Esophagus squamous epithelium (tissue), 5 donors: ENCODE results near the gene EFCAB6. TPM values are rescaled to one million over a fixed set of nuclear protein-coding genes. Genes with fewer than 3 reads are reported as not detected.

Experiments
- DNase-seq: peaks from one replicate; lab custom pipeline; 2025; lab: John Stamatoyannopoulos, UW
- H3K27ac ChIP-seq, 4 donors: fragments of 200-600 bp; sonication (generic); one replicate each; pipeline ENCODE4 v1.5.1; 2016 to 2019; ENCODE audit warnings: mild to moderate bottlenecking in 1 of 4
- H3K27me3 ChIP-seq, 4 donors: fragments of 200-600 bp; sonication (generic); 1 replicate in 3 of 4; 2 replicates in 1 of 4; pipeline versions ENCODE4 v1.5.1 to v1.6.0; 2017 to 2021; ENCODE audit warnings: antibody characterized with exemption in 1 of 4
- H3K36me3 ChIP-seq, 3 donors: fragments of 200-600 bp; sonication (generic); one replicate each; pipeline ENCODE4 v1.5.1; 2016 to 2019
- H3K4me1 ChIP-seq, 3 donors: fragments of 200-600 bp; sonication (generic); one replicate each; pipeline ENCODE4 v1.5.1; 2017 to 2019
- H3K4me3 ChIP-seq, 4 donors: fragments of 200-600 bp; sonication (generic); 1 replicate in 3 of 4; 2 replicates in 1 of 4; pipeline ENCODE4 v1.5.1; 2016 to 2019; ENCODE audit warnings: mild to moderate bottlenecking in 2 of 4, moderate library complexity in 1 of 4
- H3K9me3 ChIP-seq, 3 donors: fragments of 200-600 bp; sonication (generic); one replicate each; pipeline ENCODE4 v1.5.1; 2016 to 2019
- POLR2A ChIP-seq, 4 donors: fragments of 450-650 bp; IDR thresholded peaks; one replicate each; pipeline ENCODE4 v1.6.1; 2017; ENCODE audit warnings: antibody characterized with exemption in 4 of 4, mild to moderate bottlenecking in 4 of 4, moderate library complexity in 3 of 4
- WGBS, 2 donors: methylation state at CpG; one replicate each; pipeline ENCODE4 v1.1.5; 2018; 5-methylcytosine and 5-hydroxymethylcytosine counted together
- intact Hi-C: fragments of 100-400 bp; cut with DNase I; formaldehyde crosslinking; loops from one replicate; pipeline ENCODE4 v1.15.0; 2022
- total RNA-seq, 4 donors: library from RNA; depleted of rRNA; stranded (reverse); fragments of >200 nt; gene quantifications; one replicate each; pipeline ENCODE4 v1.1.0, GENCODE V29; 2016
- TF ChIP-seq, protein P1 (sequence below), 6 experiments: fragments of 450-650 bp in 4 of 6; fragments of 200-600 bp in 2 of 6; sonication (generic) in 2 of 6; IDR thresholded peaks; one replicate each; pipeline ENCODE4 v1.5.1; 2016 to 2019; ENCODE audit warnings: antibody characterized with exemption in 6 of 6, mild to moderate bottlenecking in 4 of 6, moderate library complexity in 4 of 6
- donor health status: DM: yes; HTN: yes; CAD: no.

Gene EFCAB6
- total RNA-seq, 4 donors from 2014 or later = 0.22 to 1.5 (median 0.90) TPM

DNA sequence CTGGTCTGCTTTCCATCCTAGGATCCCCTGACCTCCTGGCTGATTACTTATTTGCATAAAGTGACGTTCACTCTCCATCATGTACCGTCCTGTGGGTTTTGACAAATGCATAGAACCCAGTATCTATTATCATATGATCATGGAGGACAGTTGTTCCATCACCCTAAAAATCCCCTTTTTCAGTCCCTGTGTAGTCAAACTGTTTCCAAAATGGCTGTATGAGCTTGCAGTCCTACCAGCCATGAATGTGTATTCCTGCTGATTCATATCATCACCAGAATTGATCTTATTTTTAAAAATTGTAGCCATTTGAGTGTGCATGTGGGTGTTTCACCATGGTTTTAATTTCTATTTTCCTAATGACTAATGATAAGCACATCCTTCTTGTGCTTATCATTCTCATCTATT lies 291.5 kb downstream of the EFCAB6 start:
- Histone ChIP-seq H3K9me3 (no peaks in the 10 kb centered on the region), H3K27ac (no peak overlapping the region), H3K4me1 (peaks cover 0 to 5% (median 0%) of the 10 kb centered on the region in 3 donors), H3K36me3 (no peaks in the 10 kb centered on the region), H3K27me3 (peaks cover 0 to 16% (median 0%) of the 10 kb centered on the region in 4 donors), H3K4me3 (no peak overlapping the region)
- intact Hi-C loops = no loop called here
- no peak for DNase-seq
- TF ChIP-seq, protein P1, sequence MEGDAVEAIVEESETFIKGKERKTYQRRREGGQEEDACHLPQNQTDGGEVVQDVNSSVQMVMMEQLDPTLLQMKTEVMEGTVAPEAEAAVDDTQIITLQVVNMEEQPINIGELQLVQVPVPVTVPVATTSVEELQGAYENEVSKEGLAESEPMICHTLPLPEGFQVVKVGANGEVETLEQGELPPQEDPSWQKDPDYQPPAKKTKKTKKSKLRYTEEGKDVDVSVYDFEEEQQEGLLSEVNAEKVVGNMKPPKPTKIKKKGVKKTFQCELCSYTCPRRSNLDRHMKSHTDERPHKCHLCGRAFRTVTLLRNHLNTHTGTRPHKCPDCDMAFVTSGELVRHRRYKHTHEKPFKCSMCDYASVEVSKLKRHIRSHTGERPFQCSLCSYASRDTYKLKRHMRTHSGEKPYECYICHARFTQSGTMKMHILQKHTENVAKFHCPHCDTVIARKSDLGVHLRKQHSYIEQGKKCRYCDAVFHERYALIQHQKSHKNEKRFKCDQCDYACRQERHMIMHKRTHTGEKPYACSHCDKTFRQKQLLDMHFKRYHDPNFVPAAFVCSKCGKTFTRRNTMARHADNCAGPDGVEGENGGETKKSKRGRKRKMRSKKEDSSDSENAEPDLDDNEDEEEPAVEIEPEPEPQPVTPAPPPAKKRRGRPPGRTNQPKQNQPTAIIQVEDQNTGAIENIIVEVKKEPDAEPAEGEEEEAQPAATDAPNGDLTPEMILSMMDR (IDR thresholded peaks at IDR 0.05) = no peak
- no peak for TF ChIP-seq POLR2A (IDR thresholded peaks at IDR 0.05)
- WGBS, 2 donors = 44 to 79% methylated on average over 2 of the region's 2 CpGs

DNA sequence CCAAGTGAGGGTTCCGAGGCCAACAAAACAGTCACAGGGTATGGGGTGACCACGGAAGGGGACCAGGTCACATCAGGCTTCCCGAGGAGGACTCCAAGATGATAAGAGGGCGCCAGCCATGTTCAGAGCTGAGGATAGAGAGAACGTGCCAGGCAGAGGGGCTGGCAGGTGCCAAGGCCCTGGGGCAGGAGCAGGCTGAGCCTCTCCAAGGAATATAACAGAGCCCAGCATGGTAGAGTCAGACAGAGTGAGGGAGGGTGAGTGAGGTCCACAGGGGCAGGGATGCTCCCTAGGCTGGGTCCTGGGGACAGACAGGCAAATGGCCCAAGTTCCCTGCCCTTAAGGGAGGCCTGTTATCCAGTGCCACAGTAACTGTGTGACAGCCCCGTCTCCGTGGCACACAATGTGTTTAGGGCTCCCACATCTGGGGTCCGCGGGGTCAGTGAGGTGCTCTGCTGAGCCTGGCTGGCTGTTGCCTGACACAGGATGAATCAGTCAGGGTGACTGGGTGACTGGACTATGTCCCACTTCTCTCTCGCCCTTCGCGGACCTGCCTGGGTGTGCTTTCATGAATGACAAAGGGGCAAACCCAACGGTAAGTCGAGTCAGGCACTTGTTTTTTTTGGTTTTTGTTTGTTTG lies 295.0 kb downstream of the EFCAB6 start:
- TF ChIP-seq, protein P1 (IDR thresholded peaks at IDR 0.05) = no peak
- no peak for TF ChIP-seq POLR2A (IDR thresholded peaks at IDR 0.05)
- Histone ChIP-seq H3K36me3 (no peaks in the 10 kb centered on the region), H3K27me3 (peaks cover 0 to 28% (median 0%) of the 10 kb centered on the region in 4 donors), H3K4me3 (no peak overlapping the region), H3K9me3 (no peaks in the 10 kb centered on the region), H3K27ac (no peak overlapping the region), H3K4me1 (peaks cover 0 to 5% (median 0%) of the 10 kb centered on the region in 3 donors)
- 71 to 82% methylated on average over 11 to 14 of the region's 14 CpGs for WGBS, 2 donors
- no peak for DNase-seq
- intact Hi-C loops = no loop called here

DNA sequence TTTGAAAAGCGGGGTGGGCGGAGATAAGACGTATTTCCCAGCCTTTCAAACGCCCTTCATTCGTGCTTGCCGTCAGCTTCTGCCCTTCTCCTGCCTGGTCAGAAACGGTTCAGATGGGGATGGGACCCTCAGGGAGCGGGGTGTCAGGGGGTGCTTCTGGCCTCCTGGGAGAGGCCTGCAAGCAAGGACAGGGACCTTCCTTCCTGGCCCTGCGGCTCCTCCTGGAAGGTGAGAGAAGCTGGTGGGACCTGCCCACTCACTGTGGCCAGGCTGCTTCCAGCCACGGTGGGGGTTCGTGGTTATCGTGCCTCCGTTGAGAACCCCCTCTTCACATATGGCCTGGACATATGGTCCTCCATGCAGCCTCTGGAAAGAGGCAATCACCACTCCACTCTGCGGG lies 295.7 kb downstream of the EFCAB6 start:
- peaks cover 0 to under 1% (median 0%) of the 10 kb centered on the region in 3 donors for H3K4me1 ChIP-seq
- H3K27ac ChIP-seq = no peak overlapping the region
- peaks cover 0 to 28% (median 0%) of the 10 kb centered on the region in 4 donors for H3K27me3 ChIP-seq
- H3K9me3 ChIP-seq = no peaks in the 10 kb centered on the region
- no peak overlapping the region for H3K4me3 ChIP-seq
- DNase-seq = no peak
- 70 to 71% methylated on average over 7 to 10 of the region's 14 CpGs for WGBS, 2 donors
- intact Hi-C loops = no loop called here
- TF ChIP-seq, protein P1 (IDR thresholded peaks at IDR 0.05) = no peak
- TF ChIP-seq POLR2A (IDR thresholded peaks at IDR 0.05) = no peak
- no peaks in the 10 kb centered on the region for H3K36me3 ChIP-seq

DNA sequence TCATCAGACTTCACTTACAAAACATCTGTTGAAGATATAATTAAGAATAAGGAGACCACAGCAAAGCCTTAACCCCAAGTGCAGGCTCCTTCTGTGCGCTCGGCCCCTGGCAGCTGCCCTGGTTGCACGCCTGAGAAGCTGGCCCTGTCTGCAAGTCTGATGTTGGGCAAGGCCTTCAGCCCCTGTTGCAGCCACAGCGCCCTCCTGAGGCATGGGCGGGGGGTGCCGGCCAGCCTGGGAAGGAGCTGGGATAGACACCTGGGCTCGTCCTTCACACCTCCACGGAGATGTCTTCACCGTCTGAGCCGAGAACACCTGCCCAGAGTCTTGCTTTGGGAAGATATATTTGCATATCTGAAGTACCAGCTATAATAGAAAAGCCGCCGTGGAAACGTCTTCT lies 296.2 kb downstream of the EFCAB6 start:
- Histone ChIP-seq H3K36me3 (no peaks in the 10 kb centered on the region), H3K4me3 (no peak overlapping the region), H3K9me3 (no peaks in the 10 kb centered on the region), H3K27ac (no peak overlapping the region), H3K4me1 (no peaks in the 10 kb centered on the region), H3K27me3 (peaks cover 0 to 28% (median 0%) of the 10 kb centered on the region in 4 donors)
- TF ChIP-seq POLR2A (IDR thresholded peaks at IDR 0.05) = no peak
- TF ChIP-seq, protein P1 (IDR thresholded peaks at IDR 0.05) = no peak
- 57 to 69% methylated on average over 9 to 13 of the region's 13 CpGs for WGBS, 2 donors
- intact Hi-C loops = no loop called here
- DNase-seq = no peak

DNA sequence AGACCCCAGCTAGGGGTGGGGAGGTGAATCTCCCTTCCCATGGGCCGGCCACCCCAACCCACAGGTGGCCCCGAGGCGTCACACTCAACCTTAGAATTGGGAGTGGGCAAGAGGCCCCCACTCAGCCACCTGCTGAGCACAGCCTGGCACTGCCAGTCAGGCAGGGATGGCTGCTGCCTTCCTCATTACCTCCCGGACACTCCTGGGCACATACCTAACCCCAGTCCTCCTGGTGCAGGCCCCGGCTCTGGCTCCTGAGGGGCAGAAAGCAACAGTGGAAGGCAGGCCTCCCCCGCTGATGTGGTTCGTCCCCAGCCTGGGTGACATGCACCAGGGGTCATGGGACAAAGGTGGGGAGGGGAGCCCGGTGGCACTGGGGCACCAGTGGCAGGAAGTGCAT lies 296.7 kb downstream of the EFCAB6 start:
- intact Hi-C loops = no loop called here
- TF ChIP-seq, protein P1 (IDR thresholded peaks at IDR 0.05) = no peak
- no peak for TF ChIP-seq POLR2A (IDR thresholded peaks at IDR 0.05)
- peaks cover 0 to 31% (median 0%) of the 10 kb centered on the region in 4 donors for H3K27me3 ChIP-seq
- WGBS, 2 donors = 57 to 94% methylated on average over 1 to 2 of the region's 8 CpGs
- no peaks in the 10 kb centered on the region for H3K4me1 ChIP-seq
- no peak for DNase-seq
- H3K4me3 ChIP-seq = no peak overlapping the region
- no peak overlapping the region for H3K27ac ChIP-seq
- H3K36me3 ChIP-seq = no peaks in the 10 kb centered on the region
- no peaks in the 10 kb centered on the region for H3K9me3 ChIP-seq
